Activated T-cell treated with anti-CD3 and anti-CD28 coated beads for 48 hours (primary cell): ENCODE measurements around the gene SLC25A34.

Experiments used
- DNase-seq: peaks from one replicate; pipeline ENCODE4 v3.0.0-alpha.2; 2020; ENCODE audit warnings: low read depth

SLC25A34 gene

GRCh38 chr1:15733218-15733725 is 2.8 kb upstream of the SLC25A34 start:
- DNase-seq: no peak

- DNase-seq: no peak
Observed at GRCh38 chr1:15733726-15734226, 2.3 kb upstream of the SLC25A34 start.

GRCh38 chr1:15734296-15734695 is 1.8 kb upstream of the SLC25A34 start:
- no peak for DNase-seq

- no peak for DNase-seq
Observed at GRCh38 chr1:15734901-15735300, 1.2 kb upstream of the SLC25A34 start.

- DNase-seq: no peak
Observed at GRCh38 chr1:15735304-15736037, 587 bp upstream of the SLC25A34 start.

- no peak for DNase-seq
Observed at GRCh38 chr1:15736892-15737261, 819 bp downstream of the SLC25A34 start.

- no peak for DNase-seq
Observed at GRCh38 chr1:15737324-15738319, 1.6 kb downstream of the SLC25A34 start.

GRCh38 chr1:15738416-15739113 is 2.5 kb downstream of the SLC25A34 start:
- DNase-seq: no peak

GRCh38 chr1:15739259-15739658 is 3.2 kb downstream of the SLC25A34 start:
- no peak for DNase-seq

- no peak for DNase-seq
Observed at GRCh38 chr1:15739745-15740144, 3.7 kb downstream of the SLC25A34 start.

GRCh38 chr1:15740924-15741850 is 5.1 kb downstream of the SLC25A34 start:
- peak; percentile 66 for DNase-seq

GRCh38 chr1:15742339-15742801 is 6.3 kb downstream of the SLC25A34 start, which contains the start of gene TMEM82:
TSS of gene TMEM82 (plus strand) at chr1:15742499. CDS start at chr1:15742560, 61 bp downstream.
- no peak for DNase-seq

GRCh38 chr1:15744122-15744679 is 8.1 kb downstream of the SLC25A34 start:
- DNase-seq: no peak

GRCh38 chr1:15747378-15747777 is 11.3 kb downstream of the SLC25A34 start:
- no peak for DNase-seq

GRCh38 chr1:15748264-15748663 is 12.2 kb downstream of the SLC25A34 start:
- no peak for DNase-seq

GRCh38 chr1:15748690-15749398 is 12.8 kb downstream of the SLC25A34 start:
- no peak for DNase-seq

GRCh38 chr1:15749399-15750291 is 13.6 kb downstream of the SLC25A34 start:
- no peak for DNase-seq

GRCh38 chr1:15750924-15751323 is 14.9 kb downstream of the SLC25A34 start:
- DNase-seq: no peak

GRCh38 chr1:15751717-15752116 is 15.7 kb downstream of the SLC25A34 start:
- DNase-seq: no peak
